Ascending aorta (tissue), 2 donors: ENCODE data around the gene ZIC1. TPM values are rescaled to one million over a fixed set of nuclear protein-coding genes. Genes with fewer than 3 reads are reported as not detected.

Experiments
- DNase-seq, 2 donors: peaks; one replicate each; pipeline ENCODE4 v3.0.0-alpha.2; 2019; ENCODE audit warnings: low spot score in 2 of 2
- H3K27ac ChIP-seq, 2 donors: fragments of 200-600 bp; sonication (generic); one replicate each; pipeline ENCODE4 v1.5.1; 2016 to 2017; ENCODE audit warnings: mild to moderate bottlenecking in 1 of 2
- H3K27me3 ChIP-seq: fragments of 200-600 bp; sonication (generic); one replicate; pipeline ENCODE4 v1.5.1; 2017
- H3K36me3 ChIP-seq, 2 donors: fragments of 200-600 bp; sonication (generic); one replicate each; pipeline ENCODE4 v1.5.1; 2016
- H3K4me1 ChIP-seq, 2 donors: fragments of 200-600 bp; sonication (generic); one replicate each; pipeline ENCODE4 v1.5.1; 2016 to 2017; ENCODE audit warnings: mild to moderate bottlenecking in 1 of 2
- H3K4me3 ChIP-seq, 2 donors: fragments of 200-600 bp; sonication (generic); one replicate each; pipeline ENCODE4 v1.5.1; 2016 to 2017; ENCODE audit warnings: mild to moderate bottlenecking in 1 of 2
- H3K9me3 ChIP-seq, 2 donors: fragments of 200-600 bp; sonication (generic); one replicate each; pipeline ENCODE4 v1.5.1; 2016
- CTCF ChIP-seq, 3 experiments: fragments of 200-600 bp in 2 of 3; fragments of 450-650 bp in 1 of 3; sonication (generic) in 2 of 3; IDR thresholded peaks; one replicate each; pipeline ENCODE4 v1.5.1; 2016 to 2019; ENCODE audit warnings: antibody characterized with exemption in 3 of 3, mild to moderate bottlenecking in 1 of 3, moderate library complexity in 1 of 3
- intact Hi-C: fragments of 100-400 bp; cut with DNase I; formaldehyde crosslinking; loops from one replicate; pipeline ENCODE4 v1.15.1; 2023
- total RNA-seq: library from RNA; depleted of rRNA; stranded (reverse); fragments of >200 nt; gene quantifications from one replicate; pipeline ENCODE4 v1.1.0, GENCODE V29; 2016

ZIC1 gene
- total RNA-seq, 1 donor from 2014 or later: 1.5 TPM

GRCh38 chr3:147407114-147407497 lies 2.1 kb upstream of the ZIC1 start:
- no peak for TF ChIP-seq CTCF (IDR thresholded peaks at IDR 0.05)
- intact Hi-C loops: no loop called here
- Histone ChIP-seq H3K4me1 (peaks cover 9% of the 10 kb centered on the region in 2 donors), H3K4me3 (no peak overlapping the region), H3K9me3 (no peaks in the 10 kb centered on the region), H3K27ac (no peak overlapping the region), H3K36me3 (no peaks in the 10 kb centered on the region), H3K27me3 (peaks cover 50% of the 10 kb centered on the region)
- DNase-seq: no peak

- no peak for DNase-seq
- intact Hi-C loops: no loop called here
- no peak overlapping the region for H3K27ac ChIP-seq
- no peak overlapping the region for H3K4me3 ChIP-seq
- H3K27me3 ChIP-seq: peaks cover 54% of the 10 kb centered on the region
- no peaks in the 10 kb centered on the region for H3K36me3 ChIP-seq
- H3K9me3 ChIP-seq: peaks cover 0 to 4% of the 10 kb centered on the region in 2 donors
- H3K4me1 ChIP-seq: peaks cover 9% of the 10 kb centered on the region in 2 donors
- TF ChIP-seq CTCF (IDR thresholded peaks at IDR 0.05): no peak
These were observed 1.5 kb upstream of the ZIC1 start for GRCh38 chr3:147407498-147408187.

GRCh38 chr3:147408188-147409100 lies 721 bp upstream of the ZIC1 start:
- Histone ChIP-seq H3K27me3 (peaks cover 59% of the 10 kb centered on the region), H3K27ac (no peak overlapping the region), H3K4me1 (peaks cover 9% of the 10 kb centered on the region in 2 donors), H3K4me3 (no peak overlapping the region), H3K9me3 (peaks cover 0 to 4% of the 10 kb centered on the region in 2 donors), H3K36me3 (no peaks in the 10 kb centered on the region)
- DNase-seq: no peak
- intact Hi-C loops: no loop called here
- no peak for TF ChIP-seq CTCF (IDR thresholded peaks at IDR 0.05)

GRCh38 chr3:147410116-147410525 lies 956 bp downstream of the ZIC1 start:
- Histone ChIP-seq H3K27me3 (peaks cover 67% of the 10 kb centered on the region), H3K4me3 (peak overlapping the region; percentile 35 to 52), H3K27ac (no peak overlapping the region), H3K4me1 (peaks cover 9% of the 10 kb centered on the region in 2 donors), H3K9me3 (peaks cover 0 to 4% of the 10 kb centered on the region in 2 donors), H3K36me3 (no peaks in the 10 kb centered on the region)
- no peak for TF ChIP-seq CTCF (IDR thresholded peaks at IDR 0.05)
- intact Hi-C loops: no loop called here
- DNase-seq: no peak

GRCh38 chr3:147410526-147411237 lies 1.5 kb downstream of the ZIC1 start:
- H3K4me3 ChIP-seq: peak overlapping the region; percentile 35 to 52
- intact Hi-C loops: no loop called here
- TF ChIP-seq CTCF (IDR thresholded peaks at IDR 0.05): no peak
- H3K36me3 ChIP-seq: no peaks in the 10 kb centered on the region
- H3K27ac ChIP-seq: no peak overlapping the region
- no peak for DNase-seq
- H3K27me3 ChIP-seq: peaks cover 63% of the 10 kb centered on the region
- peaks cover 0 to 4% of the 10 kb centered on the region in 2 donors for H3K9me3 ChIP-seq
- H3K4me1 ChIP-seq: peaks cover 9% of the 10 kb centered on the region in 2 donors
